ENCODE measurements around the gene PRADC1.
"Not testable (repeated sequence)": the region's sequence is repeated elsewhere in the genome, so short reads cannot be mapped to it uniquely, and the experiment has no call there.

The PRADC1 gene

DNA sequence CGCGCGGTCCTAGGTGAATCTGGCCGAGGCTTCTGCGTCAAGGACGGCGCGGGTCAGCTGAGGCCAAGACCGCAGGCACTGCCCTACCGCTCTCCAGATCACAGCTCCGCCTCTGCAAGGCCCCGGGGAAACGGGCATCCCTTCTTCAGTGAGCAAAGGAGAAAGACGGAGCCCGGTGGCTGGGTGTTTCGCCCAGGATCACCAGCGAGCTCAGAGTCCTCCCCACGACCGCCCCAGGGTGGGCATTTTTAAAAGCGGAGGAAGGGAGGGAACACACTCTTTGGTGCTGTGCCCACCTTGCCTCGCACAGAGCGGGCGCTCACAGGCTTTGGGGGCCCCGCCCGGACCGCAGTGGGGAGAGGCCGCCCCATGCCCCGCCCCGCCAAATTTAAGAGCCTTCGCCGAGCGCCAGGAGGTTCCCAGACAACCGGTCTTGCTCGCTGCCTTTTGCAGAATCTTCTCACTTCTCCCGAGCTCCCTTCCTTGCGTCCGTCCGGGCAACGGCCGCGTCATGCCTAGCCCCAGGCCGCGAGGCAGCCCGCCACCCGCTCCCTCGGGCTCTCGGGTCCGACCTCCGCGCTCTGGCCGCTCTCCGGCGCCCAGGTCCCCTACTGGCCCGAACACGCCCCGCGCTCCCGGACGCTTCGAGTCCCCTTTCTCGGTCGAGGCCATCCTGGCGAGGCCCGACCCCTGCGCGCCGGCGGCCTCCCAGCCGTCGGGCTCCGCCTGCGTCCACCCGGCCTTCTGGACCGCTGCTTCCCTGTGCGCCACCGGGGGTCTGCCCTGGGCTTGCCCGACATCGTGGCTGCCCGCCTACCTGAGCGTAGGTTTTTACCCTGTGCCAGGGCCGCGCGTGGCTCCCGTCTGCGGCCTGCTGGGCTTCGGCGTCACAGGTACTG is 30.6 kb downstream of the PRADC1 start, which contains the start of gene NOTO:
Gene NOTO (plus strand): TSS at position 419 of the 899 bp plus-strand sequence. CDS start 93 bp downstream, at position 512.
- no peak for DNase-seq (ENCODE audit: low read depth)

DNA sequence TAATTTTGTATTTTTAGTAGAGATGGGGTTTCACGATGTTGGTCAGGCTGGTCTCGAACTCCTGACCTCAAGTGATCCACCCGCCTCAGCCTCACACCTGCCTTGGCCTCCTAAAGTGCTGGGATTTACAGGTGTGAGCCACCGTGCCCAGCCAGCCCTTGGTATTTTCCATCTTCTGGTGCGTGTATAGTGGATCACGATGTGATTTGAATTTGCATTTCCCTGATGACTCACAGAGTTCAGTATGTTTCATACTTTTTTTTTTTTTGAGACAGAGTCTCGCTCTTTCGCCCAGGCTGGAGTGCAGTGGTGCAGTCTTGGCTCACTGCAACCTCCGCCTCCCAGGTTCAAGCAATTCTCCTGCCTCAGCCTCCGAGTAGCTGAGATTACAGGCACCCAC is 32.8 kb downstream of the PRADC1 start:
- DNase-seq (ENCODE audit: low read depth) = not testable (repeated sequence)

GRCh38 chr2:73197579-73197978 is 35.5 kb downstream of the PRADC1 start:
- DNase-seq (ENCODE audit: low read depth) = no peak

GRCh38 chr2:73187549-73187948 is 45.5 kb downstream of the PRADC1 start:
- no peak for DNase-seq (ENCODE audit: low read depth)

GRCh38 chr2:73185965-73186364 is 47.1 kb downstream of the PRADC1 start:
- DNase-seq (ENCODE audit: low read depth) = no peak
